Endothelial cell of umbilical vein (primary cell): ENCODE measurements around the gene HTR1A. TPM values are rescaled to one million over a fixed set of nuclear protein-coding genes. Genes with fewer than 3 reads are reported as not detected.

Source experiments
- BruUV-seq: library from RNA; stranded (reverse); fragments of 400-500 nt; replicated peaks from 2 replicates; lab custom pipeline; 2021; lab: Mats Ljungman, UMichigan
- CTCF ChIA-PET: fragments of 300-600, 350-600 bp; sonication (Branson Sonifier 250); formaldehyde crosslinking; loops from one replicate; lab custom pipeline; 2021; ENCODE audit warnings: antibody characterized with exemption, inconsistent platforms; lab: Charles Lee
- POLR2A ChIA-PET: fragments of 300-600, 350-600 bp; sonication (Branson Sonifier 250); formaldehyde crosslinking; loops from one replicate; lab custom pipeline; 2021; ENCODE audit warnings: antibody characterized with exemption, inconsistent platforms; lab: Charles Lee
- DNase-seq: peaks from one replicate; pipeline ENCODE4 v3.0.0-alpha.2; 2011; ENCODE audit warnings: low read depth, low spot score
- FAIRE-seq: peaks from 2 replicates; lab custom pipeline; 2011; peaks lifted over from hg19 to GRCh38; lab: Jason Lieb, UNC
- H2AFZ ChIP-seq: 2 replicates; pipeline ENCODE4 v1.6.0; 2012; ENCODE audit warnings: low read depth, low read length, control low read depth, inconsistent platforms
- H3K27ac ChIP-seq: 2 replicates; pipeline ENCODE4 v1.5.1; 2011; ENCODE audit warnings: low read depth, mild to moderate bottlenecking, control low read depth, low read length, moderate library complexity; ENCODE audit not compliant: insufficient read depth
- H3K27me3 ChIP-seq, 2 experiments: 2 replicates each; pipeline versions ENCODE4 v1.6.0 to v1.6.1; 2011; ENCODE audit warnings: low read length in 2 of 2, mixed read lengths in 1 of 2; ENCODE audit not compliant: control insufficient read depth in 2 of 2, insufficient read depth in 2 of 2
- H3K36me3 ChIP-seq, 2 experiments: 2 replicates in 1 of 2; 3 replicates in 1 of 2; pipeline ENCODE4 v1.5.1; 2011; ENCODE audit warnings: low read length in 2 of 2, mild to moderate bottlenecking in 1 of 2, moderate library complexity in 1 of 2; ENCODE audit not compliant: control insufficient read depth in 2 of 2, insufficient read depth in 2 of 2; ENCODE audit errors: extremely low read depth in 1 of 2
- H3K4me1 ChIP-seq: 3 replicates; pipeline ENCODE4 v1.5.1; 2011; ENCODE audit warnings: mild to moderate bottlenecking, low read length; ENCODE audit not compliant: control insufficient read depth, insufficient read depth; ENCODE audit errors: extremely low read depth
- H3K4me2 ChIP-seq: 2 replicates; pipeline ENCODE4 v1.6.1; 2011; ENCODE audit warnings: low read length, control low read depth, mixed read lengths; ENCODE audit not compliant: insufficient read depth
- H3K4me3 ChIP-seq, 3 experiments: fragments of 200-600 bp in 1 of 3; sonication (generic), shearing (Covaris generic) in 1 of 3; replicated peaks in 1 of 3; 2 replicates each; pipeline ENCODE4 v1.5.1; 2011 to 2016; ENCODE audit warnings: control low read depth in 3 of 3, low read length in 3 of 3, mild to moderate bottlenecking in 2 of 3, inconsistent platforms in 1 of 3, low read depth in 1 of 3, moderate library complexity in 1 of 3; ENCODE audit not compliant: insufficient read depth in 1 of 3
- H3K79me2 ChIP-seq: 2 replicates; pipeline ENCODE4 v1.6.0; 2012; ENCODE audit warnings: low read length, inconsistent platforms; ENCODE audit not compliant: control insufficient read depth, insufficient read depth
- H3K9ac ChIP-seq: replicated peaks from 2 replicates; pipeline ENCODE3; 2011; ENCODE audit warnings: low read length, control low read depth; ENCODE audit not compliant: insufficient read depth; ENCODE audit errors: extremely low read depth
- H3K9me1 ChIP-seq: replicated peaks from 3 replicates; pipeline ENCODE4 v1.6.0; 2011; ENCODE audit warnings: mild to moderate bottlenecking, low read length; ENCODE audit not compliant: control insufficient read depth, insufficient read depth; ENCODE audit errors: extremely low read depth
- H3K9me3 ChIP-seq: replicated peaks from 2 replicates; pipeline ENCODE4 v1.5.1; 2012; ENCODE audit warnings: low read length, inconsistent platforms; ENCODE audit not compliant: control insufficient read depth, insufficient read depth
- H4K20me1 ChIP-seq: replicated peaks from 2 replicates; pipeline ENCODE3; 2011; ENCODE audit warnings: mild to moderate bottlenecking, low read length; ENCODE audit not compliant: control insufficient read depth, insufficient read depth; ENCODE audit errors: extremely low read depth
- CTCF ChIP-seq, 2 donors: IDR thresholded peaks; 1 replicate in 1 of 2; 2 replicates in 1 of 2; pipeline ENCODE4 v1.5.1; 2011; ENCODE audit warnings: low read length in 2 of 2, mild to moderate bottlenecking in 2 of 2, moderate library complexity in 2 of 2, control low read depth in 1 of 2, inconsistent platforms in 1 of 2, low read depth in 1 of 2; ENCODE audit not compliant: insufficient read depth in 1 of 2; ENCODE audit errors: extremely low read depth in 1 of 2
- EZH2 ChIP-seq: IDR thresholded peaks from 2 replicates; pipeline ENCODE4 v1.6.1; 2012; ENCODE audit warnings: borderline replicate concordance, low read depth, mild to moderate bottlenecking, moderate library complexity, low read length, inconsistent platforms; ENCODE audit not compliant: severe bottlenecking
- FOS ChIP-seq: IDR thresholded peaks from 2 replicates; pipeline ENCODE4 v1.6.1; 2011; ENCODE audit warnings: mild to moderate bottlenecking, low read length, moderate library complexity, borderline replicate concordance; ENCODE audit not compliant: insufficient read depth
- GATA2 ChIP-seq: IDR thresholded peaks from 2 replicates; pipeline ENCODE4 v1.7.0; 2011; ENCODE audit warnings: low read depth, mild to moderate bottlenecking, moderate library complexity, mixed read lengths, low read length; ENCODE audit not compliant: insufficient read length, insufficient read depth
- JUN ChIP-seq: IDR thresholded peaks from 2 replicates; pipeline ENCODE4 v1.6.1; 2011; ENCODE audit warnings: borderline replicate concordance, low read depth; ENCODE audit not compliant: insufficient read length, insufficient read depth
- MAX ChIP-seq: IDR thresholded peaks from 2 replicates; pipeline ENCODE4 v1.6.1; 2011; ENCODE audit not compliant: insufficient read depth, insufficient read length
- MYC ChIP-seq: IDR thresholded peaks from one replicate; pipeline ENCODE4 v1.6.1; 2011; ENCODE audit warnings: mild to moderate bottlenecking, low read depth, low read length
- POLR2A ChIP-seq: IDR thresholded peaks from 2 replicates; pipeline ENCODE4 v1.6.1; 2012; ENCODE audit warnings: low read depth, mild to moderate bottlenecking, control low read depth, low read length
- POLR2AphosphoS5 ChIP-seq: IDR thresholded peaks from 2 replicates; pipeline ENCODE4 v1.6.1; 2012; ENCODE audit warnings: low read depth, mild to moderate bottlenecking, control low read depth, low read length, moderate library complexity; ENCODE audit not compliant: insufficient read depth
- dilution Hi-C: fragments of 300-500 bp; cut with MboI; formaldehyde crosslinking; loops from one replicate; pipeline ENCODE4 v1.15.0; 2019; ENCODE audit warnings: low sequenced_read_pairs; ENCODE audit not compliant: extremely low pct_ligation_motif_present
- intact Hi-C: fragments of 100-400 bp; cut with micrococcal nuclease; formaldehyde crosslinking; loops from one replicate; pipeline ENCODE4 v1.10.0; 2022
- polyA plus RNA-seq, 4 experiments: library from polyadenylated mRNA; depleted of rRNA in 3 of 4; stranded (reverse) in 3 of 4; unstranded in 1 of 4; fragments of >200 nt; gene quantifications; 2 replicates each; pipeline versions ENCODE4 v1.2.1 to v1.2.3, GENCODE V29; 2011 to 2012; ENCODE audit warnings: missing spikeins in 1 of 4
- total RNA-seq: library from RNA; stranded (reverse); gene quantifications from 2 replicates; pipeline ENCODE4 v1.2.3, GENCODE V29; 2021

HTR1A gene
- total and polyA plus RNA-seq, 2 donors (not counting 3 experiments of a cell fraction or from before 2014, with no cell fraction given): not detected

GRCh38 chr5:63963926-63964325, 1.7 kb upstream of the HTR1A start:
- H3K4me2 ChIP-seq: no peak overlapping the region
- H3K9me1 ChIP-seq: no peaks in the 10 kb centered on the region
- H3K27ac ChIP-seq: no peak overlapping the region
- POLR2A ChIA-PET: no interaction called here
- H3K79me2 ChIP-seq: no peaks in the 10 kb centered on the region
- no TSS peak for BruUV-seq
- intact Hi-C loops (loop anchor here (1.0 to 10.0 kb wide), 4 partner anchors 243 to 1519 kb away; no protein-coding TSS in a partner anchor), dilution Hi-C loops (no loop called here)
- no peak overlapping the region for H2AFZ ChIP-seq
- no peak overlapping the region for H3K4me3 ChIP-seq
- H3K4me1 ChIP-seq: no peaks in the 10 kb centered on the region
- peaks cover 5 to 22% of the 10 kb centered on the region in 2 experiments for H3K27me3 ChIP-seq
- H4K20me1 ChIP-seq: no peaks in the 10 kb centered on the region
- CTCF ChIA-PET: interaction anchor here (1.4 to 1.7 kb wide), 3 partner anchors 563 to 839 kb away, joined by 3 to 15 read pairs (median 4); no protein-coding TSS in a partner anchor
- FAIRE-seq: no peak
- no peak overlapping the region for H3K9ac ChIP-seq
- no peak for TF ChIP-seq MAX
- TF ChIP-seq POLR2AphosphoS5: no peak
- no peak for TF ChIP-seq JUN
- TF ChIP-seq GATA2: no peak
- TF ChIP-seq EZH2: no peak
- TF ChIP-seq POLR2A: no peak
- no peak for TF ChIP-seq CTCF (IDR thresholded peaks at IDR 0.05; ENCODE audit: extremely low read depth in 1 of 2, insufficient read depth in 1 of 2, low read depth in 1 of 2, low read length in 2 of 2)
- no peak for TF ChIP-seq MYC
- TF ChIP-seq FOS: no peak
- H3K9me3 ChIP-seq: no peaks in the 10 kb centered on the region
- DNase-seq: no peak
- no peaks in the 10 kb centered on the region for H3K36me3 ChIP-seq
